Activated CD4-positive, alpha-beta memory T cell treated with anti-CD3 and anti-CD28 coated beads, Interleukin-2, amount 10 ng/mL, durations not matched to agents 7 days and 5 days (primary cell): Measurements from ENCODE around the gene CD74. TPM values are rescaled to one million over a fixed set of nuclear protein-coding genes. Genes with fewer than 3 reads are reported as not detected.

Experiments used
- CTCF ChIA-PET: fragments of 350-600 bp; sonication (Branson Sonifier 250); formaldehyde crosslinking; loops from one replicate; lab custom pipeline; 2021; ENCODE audit warnings: antibody characterized with exemption, inconsistent platforms; lab: Charles Lee
- POLR2A ChIA-PET: fragments of 350-600 bp; sonication (Branson Sonifier 250); formaldehyde crosslinking; loops from one replicate; lab custom pipeline; 2021; ENCODE audit warnings: antibody characterized with exemption; lab: Charles Lee
- DNase-seq: peaks from one replicate; pipeline ENCODE4 v3.0.0-alpha.2; 2020
- H3K27ac Mint-ChIP-seq: one replicate; pipeline ENCODE4 v1.8.0; 2021; ENCODE audit warnings: mild to moderate bottlenecking, mixed read lengths
- H3K27me3 Mint-ChIP-seq: one replicate; pipeline ENCODE4 v1.8.0; 2021; ENCODE audit warnings: mixed read lengths
- H3K36me3 Mint-ChIP-seq: one replicate; pipeline ENCODE4 v1.8.0; 2021; ENCODE audit warnings: low read depth, mixed read lengths
- H3K4me1 Mint-ChIP-seq: one replicate; pipeline ENCODE4 v1.8.0; 2021; ENCODE audit warnings: mixed read lengths
- H3K4me3 Mint-ChIP-seq: one replicate; pipeline ENCODE4 v1.8.0; 2021; ENCODE audit warnings: mild to moderate bottlenecking, mixed read lengths
- H3K9me3 Mint-ChIP-seq: one replicate; pipeline ENCODE4 v1.8.0; 2021; ENCODE audit warnings: mixed read lengths
- total RNA-seq, 2 experiments: library from RNA; stranded (reverse); gene quantifications; one replicate each; pipeline ENCODE4 v1.2.3, GENCODE V29; 2021

Gene CD74
- total RNA-seq, 2 experiments from 2014 or later = 1,158 to 1,180 TPM

DNA sequence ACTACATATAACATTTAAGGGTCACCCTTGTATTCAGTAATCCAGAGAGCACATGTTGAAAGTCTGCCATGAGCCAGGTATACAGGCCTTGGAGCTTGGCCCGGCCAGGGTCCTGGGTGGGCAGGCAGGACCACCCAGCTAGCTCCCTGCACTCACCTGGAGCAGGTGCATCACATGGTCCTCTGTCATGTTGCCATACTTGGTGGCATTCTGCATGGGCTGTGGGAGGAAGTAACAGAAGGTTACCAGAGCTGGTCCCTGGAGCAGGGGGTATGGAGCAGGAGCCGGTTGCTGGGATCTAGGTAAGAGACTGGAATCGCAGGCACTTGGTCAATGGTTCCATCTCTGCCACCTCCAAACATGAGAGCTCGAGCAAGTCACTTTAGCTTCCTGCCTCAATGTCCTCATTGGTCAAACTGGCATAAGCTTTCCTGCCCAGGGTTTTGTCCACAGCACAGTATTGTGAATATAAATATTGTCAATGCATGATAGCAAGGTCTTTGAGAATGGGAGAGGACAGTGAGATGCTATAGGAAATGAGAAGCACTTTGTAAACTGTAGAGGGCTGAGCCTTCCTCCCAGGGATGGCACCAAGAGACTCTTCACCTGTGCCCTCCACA lies 6.5 kb downstream of the CD74 start:
- H3K9me3 Mint-ChIP-seq = no peaks in the 10 kb centered on the region
- DNase-seq = no peak
- ChIA-PET CTCF (no interaction called here), POLR2A (interaction anchor here (1.0 kb wide), 1 partner anchor 15 kb away, joined by 3 read pairs; no protein-coding TSS in a partner anchor)
- no peak overlapping the region for H3K4me3 Mint-ChIP-seq
- no peaks in the 10 kb centered on the region for H3K27me3 Mint-ChIP-seq
- H3K4me1 Mint-ChIP-seq = peaks cover 26% of the 10 kb centered on the region
- H3K36me3 Mint-ChIP-seq = peaks cover 67% of the 10 kb centered on the region
- peak overlapping the region; percentile 59 for H3K27ac Mint-ChIP-seq

DNA sequence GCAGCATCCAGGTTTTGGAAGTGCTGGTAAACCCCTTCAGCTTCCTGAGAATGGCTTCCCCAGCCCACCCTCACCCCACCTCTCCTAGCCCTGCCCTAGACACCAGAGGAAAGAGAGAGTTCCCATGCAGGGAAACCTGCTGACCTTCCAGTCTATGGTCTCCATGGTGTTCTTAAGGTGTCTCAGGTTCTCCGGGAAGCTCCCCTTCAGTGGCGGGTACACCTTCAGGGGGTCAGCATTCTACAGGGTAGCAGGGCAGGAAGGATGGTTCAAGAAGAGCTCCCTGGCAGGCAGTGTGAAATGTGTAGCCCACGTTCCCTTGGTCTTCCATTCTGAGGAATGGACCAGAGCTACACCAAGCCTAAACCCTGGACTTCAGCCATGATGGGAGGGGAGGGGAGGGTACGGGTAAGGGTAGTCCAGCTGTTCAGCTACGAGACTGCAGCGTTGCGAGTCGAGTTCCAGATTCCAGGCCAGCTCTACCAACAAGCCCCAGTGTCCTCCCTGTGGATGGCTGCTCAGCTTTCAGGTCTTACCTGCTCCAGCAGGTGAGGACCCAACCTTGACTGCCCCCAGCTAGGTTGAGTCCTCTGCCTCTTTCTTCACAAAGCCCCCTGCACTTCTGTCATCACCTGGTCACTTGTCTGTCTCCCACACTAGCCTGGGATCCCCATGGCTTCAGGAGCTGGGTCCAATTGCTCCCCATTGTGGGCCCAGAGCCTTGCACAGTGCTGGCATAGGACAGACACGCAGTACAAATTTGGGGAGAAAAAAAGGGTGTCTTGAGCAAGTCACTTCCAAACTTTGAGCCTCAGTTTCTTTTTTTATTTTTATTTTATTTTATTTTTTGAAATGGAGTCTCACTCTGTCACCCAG lies 7.5 kb downstream of the CD74 start:
- Mint-ChIP-seq H3K4me1 (peaks cover 19% of the 10 kb centered on the region), H3K27ac (peak overlapping the region; percentile 6), H3K4me3 (no peak overlapping the region), H3K27me3 (no peaks in the 10 kb centered on the region), H3K9me3 (no peaks in the 10 kb centered on the region), H3K36me3 (peaks cover 68% of the 10 kb centered on the region)
- POLR2A ChIA-PET = interaction anchor here (0.9 to 2.0 kb wide), 3 partner anchors 11 to 31 kb away, joined by 3 to 6 read pairs (median 3); no protein-coding TSS in a partner anchor
- no peak for DNase-seq
- CTCF ChIA-PET = no interaction called here

DNA sequence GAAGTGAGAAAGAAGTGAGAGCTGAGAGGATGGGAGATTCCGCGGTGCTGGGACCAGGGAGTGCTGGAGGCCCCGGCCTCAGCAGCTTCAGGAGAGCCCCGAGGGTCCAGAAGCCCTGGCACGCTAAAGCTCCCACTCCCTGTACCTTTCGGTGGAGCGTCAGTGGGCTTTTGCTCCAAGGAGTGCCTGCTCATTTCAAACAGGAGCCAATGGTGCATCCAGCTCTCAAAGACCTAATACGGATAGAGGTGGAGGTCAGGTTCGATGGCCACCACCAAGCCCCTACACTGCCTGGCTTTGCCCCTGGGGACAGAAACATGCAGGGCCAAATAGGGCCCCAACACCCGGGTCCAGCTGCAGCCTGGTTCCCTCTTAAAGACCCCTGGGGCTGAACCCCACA lies 8.2 kb downstream of the CD74 start:
- H3K4me3 Mint-ChIP-seq = no peak overlapping the region
- H3K27ac Mint-ChIP-seq = no peak overlapping the region
- H3K9me3 Mint-ChIP-seq = no peaks in the 10 kb centered on the region
- H3K4me1 Mint-ChIP-seq = peaks cover 12% of the 10 kb centered on the region
- CTCF ChIA-PET = no interaction called here
- POLR2A ChIA-PET = interaction anchor here (0.9 to 6.4 kb wide), 4 partner anchors 7 to 32 kb away, joined by 3 to 74 read pairs (median 4); partner anchors contain the start of gene CD74
- no peaks in the 10 kb centered on the region for H3K27me3 Mint-ChIP-seq
- H3K36me3 Mint-ChIP-seq = peaks cover 68% of the 10 kb centered on the region
- no peak for DNase-seq

DNA sequence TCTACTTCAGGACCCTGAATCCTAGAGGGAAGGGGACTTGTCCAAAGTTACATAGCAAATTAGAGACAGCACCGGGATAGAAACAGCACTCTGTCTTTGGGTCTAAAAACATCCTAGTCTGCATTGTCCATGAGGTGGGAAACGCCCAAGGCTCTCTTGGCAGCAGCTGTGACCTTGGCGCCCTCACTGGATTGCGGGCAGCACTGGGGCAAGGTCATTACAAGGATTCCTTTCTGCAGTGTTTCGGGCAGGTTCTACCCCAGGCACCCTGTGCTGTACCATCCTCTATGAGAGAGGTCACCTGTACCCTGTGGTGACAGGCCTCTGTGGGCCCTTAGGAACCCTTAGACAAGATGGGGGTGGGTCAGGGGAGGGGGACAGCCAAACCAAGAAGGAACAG lies 8.6 kb downstream of the CD74 start:
- Mint-ChIP-seq H3K36me3 (peaks cover 68% of the 10 kb centered on the region), H3K4me3 (no peak overlapping the region), H3K9me3 (no peaks in the 10 kb centered on the region), H3K27ac (no peak overlapping the region), H3K4me1 (peaks cover 12% of the 10 kb centered on the region), H3K27me3 (no peaks in the 10 kb centered on the region)
- POLR2A ChIA-PET = interaction anchor here (0.6 to 6.4 kb wide), 3 partner anchors 7 to 19 kb away, joined by 3 to 74 read pairs (median 6); partner anchors contain the start of gene CD74
- no peak for DNase-seq
- CTCF ChIA-PET = no interaction called here

DNA sequence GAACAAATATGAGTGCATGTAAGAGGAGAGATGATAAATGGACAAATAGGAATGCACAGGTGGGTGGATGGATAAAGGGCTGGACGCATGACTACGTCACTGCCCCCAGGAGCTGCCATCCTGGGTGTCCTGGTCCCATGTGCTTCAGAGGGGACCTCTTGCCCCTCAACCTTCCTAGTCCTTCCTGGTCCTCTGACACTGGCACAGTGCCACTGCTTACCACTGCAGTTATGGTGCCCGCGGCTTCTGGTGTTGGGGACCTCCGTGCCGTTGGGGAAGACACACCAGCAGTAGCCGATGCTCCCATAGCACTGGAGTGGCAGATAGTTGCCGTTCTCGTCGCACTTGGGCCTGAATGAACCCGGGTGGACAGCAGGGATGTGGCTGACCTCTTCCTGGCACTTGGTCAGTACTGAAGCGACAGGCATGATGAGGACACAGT lies 9.8 kb downstream of the CD74 start:
- no peaks in the 10 kb centered on the region for H3K27me3 Mint-ChIP-seq
- peaks cover 67% of the 10 kb centered on the region for H3K36me3 Mint-ChIP-seq
- H3K4me1 Mint-ChIP-seq = peaks cover 3% of the 10 kb centered on the region
- H3K27ac Mint-ChIP-seq = peak overlapping the region; percentile 37
- POLR2A ChIA-PET = interaction anchor here (0.6 to 6.4 kb wide), 3 partner anchors 8 to 33 kb away, joined by 3 to 74 read pairs (median 3); partner anchors contain the start of gene CD74
- H3K4me3 Mint-ChIP-seq = no peak overlapping the region
- no peaks in the 10 kb centered on the region for H3K9me3 Mint-ChIP-seq
- CTCF ChIA-PET = no interaction called here
- no peak for DNase-seq

DNA sequence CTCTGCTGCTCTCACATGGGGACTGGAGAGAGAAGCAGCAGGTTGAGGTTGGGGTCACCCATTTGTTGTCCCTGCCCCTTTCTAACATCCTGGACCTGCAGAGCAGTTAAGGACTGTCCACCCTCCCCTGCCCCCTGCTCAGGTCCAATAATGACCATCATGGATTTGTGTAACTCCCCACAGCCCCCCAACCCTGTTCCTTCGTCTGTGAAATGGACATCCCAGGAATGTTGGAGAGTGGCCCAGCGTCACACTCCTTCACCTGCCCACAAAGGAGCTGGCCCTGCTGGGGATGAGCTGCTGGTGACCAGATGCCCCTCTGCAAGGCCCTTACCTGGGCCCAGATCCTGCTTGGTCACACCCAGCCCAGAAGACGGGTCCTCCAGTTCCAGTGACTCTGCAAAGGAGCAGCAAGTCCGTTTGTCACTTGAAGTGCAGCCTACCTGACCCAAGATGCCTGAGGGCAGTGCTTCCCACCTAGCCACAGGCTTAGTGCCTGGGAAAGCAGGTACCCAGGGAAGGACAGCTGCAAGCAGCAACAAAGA lies 10.4 kb downstream of the CD74 start:
- Mint-ChIP-seq H3K9me3 (no peaks in the 10 kb centered on the region), H3K27ac (peak overlapping the region; percentile 72)
- CTCF ChIA-PET = no interaction called here

DNA sequence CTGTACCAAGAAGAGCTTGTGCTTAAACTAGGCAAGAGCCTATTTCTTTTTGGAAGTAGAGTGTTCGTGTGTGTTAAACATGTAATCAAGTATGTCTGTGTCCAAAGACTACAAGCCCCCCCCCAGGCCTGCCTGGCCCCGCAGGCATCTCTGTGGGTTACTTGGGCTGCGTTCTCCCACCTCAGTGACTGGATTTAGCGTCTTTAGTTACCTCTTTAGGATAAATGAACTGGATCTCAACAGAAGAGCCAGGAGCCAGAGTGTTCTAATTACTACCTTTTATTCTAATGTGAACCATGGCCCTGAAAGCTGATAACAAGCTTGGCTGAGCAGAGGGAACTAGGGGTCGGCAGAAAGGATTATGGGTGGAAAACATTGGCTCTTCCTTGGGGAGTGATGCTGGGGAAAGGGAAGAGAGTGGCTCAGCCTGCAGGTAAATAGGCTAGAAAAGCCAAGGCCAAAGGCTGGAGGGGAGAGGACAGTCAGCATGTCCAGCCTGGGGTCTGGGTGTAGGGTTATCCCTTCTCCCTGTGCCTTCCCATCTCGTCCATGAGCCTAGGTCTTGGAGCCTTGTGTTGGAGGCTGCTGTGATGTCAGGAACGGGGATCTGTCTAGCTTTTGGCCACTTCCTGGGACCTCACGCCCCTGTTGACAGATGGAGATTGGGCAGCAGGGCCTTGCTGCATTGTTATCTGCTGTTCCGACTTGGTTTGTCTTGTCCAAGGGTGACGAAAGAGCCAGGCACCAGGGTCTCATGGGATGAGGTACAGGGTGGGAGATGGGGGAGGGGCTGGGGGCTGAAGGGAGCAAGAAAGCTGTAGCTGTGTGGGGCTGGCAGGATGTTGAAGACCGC lies 11.1 kb downstream of the CD74 start:
- Mint-ChIP-seq H3K4me1 (no peaks in the 10 kb centered on the region), H3K4me3 (no peak overlapping the region), H3K27ac (peak overlapping the region; percentile 72), H3K27me3 (no peaks in the 10 kb centered on the region), H3K36me3 (peaks cover 65% of the 10 kb centered on the region), H3K9me3 (no peaks in the 10 kb centered on the region)
- CTCF ChIA-PET = interaction anchor here (0.5 to 1.6 kb wide), 4 partner anchors 10 to 384 kb away, joined by 3 to 6 read pairs (median 3); no protein-coding TSS in a partner anchor
- POLR2A ChIA-PET = interaction anchor here (1.0 to 6.4 kb wide), 4 partner anchors 10 to 15 kb away, joined by 3 to 74 read pairs (median 6); partner anchors contain the start of gene CD74
- no peak for DNase-seq

More for the DNA sequence above, 10.4 kb downstream of the CD74 start:
- Mint-ChIP-seq H3K4me3 (no peak overlapping the region), H3K4me1 (peaks cover 2% of the 10 kb centered on the region), H3K36me3 (peaks cover 70% of the 10 kb centered on the region), H3K27me3 (no peaks in the 10 kb centered on the region)
- DNase-seq = no peak
- POLR2A ChIA-PET = interaction anchor here (0.6 to 6.4 kb wide), 3 partner anchors 9 to 34 kb away, joined by 3 to 74 read pairs (median 3); partner anchors contain the start of gene CD74

DNA sequence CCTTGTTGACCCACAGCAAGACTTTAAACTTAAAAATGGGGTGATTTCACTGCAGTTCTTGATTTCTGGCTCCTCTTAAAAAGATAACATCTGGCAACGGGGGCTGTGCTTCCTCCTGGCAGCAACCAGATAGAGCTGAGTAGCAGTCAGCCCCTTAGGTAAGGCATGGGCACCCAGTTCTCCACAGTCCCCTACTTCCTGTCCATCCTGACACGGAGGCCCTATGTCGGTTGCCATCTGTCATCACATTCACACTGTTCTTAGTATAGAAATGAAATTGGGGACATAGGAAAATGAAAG lies 11.7 kb downstream of the CD74 start:
- no peak for DNase-seq
- Mint-ChIP-seq H3K27me3 (no peaks in the 10 kb centered on the region), H3K36me3 (peaks cover 65% of the 10 kb centered on the region), H3K4me1 (no peaks in the 10 kb centered on the region), H3K9me3 (no peaks in the 10 kb centered on the region), H3K4me3 (no peak overlapping the region), H3K27ac (peak overlapping the region; percentile 72)
- ChIA-PET POLR2A (interaction anchor here (1.0 to 6.4 kb wide), 6 partner anchors 10 to 43 kb away, joined by 3 to 74 read pairs (median 6); partner anchors contain the start of genes CD74 and TCOF1), CTCF (interaction anchor here (0.5 to 1.6 kb wide), 5 partner anchors 10 to 383 kb away, joined by 3 to 6 read pairs (median 3); partner anchors contain the start of gene CD74)

DNA sequence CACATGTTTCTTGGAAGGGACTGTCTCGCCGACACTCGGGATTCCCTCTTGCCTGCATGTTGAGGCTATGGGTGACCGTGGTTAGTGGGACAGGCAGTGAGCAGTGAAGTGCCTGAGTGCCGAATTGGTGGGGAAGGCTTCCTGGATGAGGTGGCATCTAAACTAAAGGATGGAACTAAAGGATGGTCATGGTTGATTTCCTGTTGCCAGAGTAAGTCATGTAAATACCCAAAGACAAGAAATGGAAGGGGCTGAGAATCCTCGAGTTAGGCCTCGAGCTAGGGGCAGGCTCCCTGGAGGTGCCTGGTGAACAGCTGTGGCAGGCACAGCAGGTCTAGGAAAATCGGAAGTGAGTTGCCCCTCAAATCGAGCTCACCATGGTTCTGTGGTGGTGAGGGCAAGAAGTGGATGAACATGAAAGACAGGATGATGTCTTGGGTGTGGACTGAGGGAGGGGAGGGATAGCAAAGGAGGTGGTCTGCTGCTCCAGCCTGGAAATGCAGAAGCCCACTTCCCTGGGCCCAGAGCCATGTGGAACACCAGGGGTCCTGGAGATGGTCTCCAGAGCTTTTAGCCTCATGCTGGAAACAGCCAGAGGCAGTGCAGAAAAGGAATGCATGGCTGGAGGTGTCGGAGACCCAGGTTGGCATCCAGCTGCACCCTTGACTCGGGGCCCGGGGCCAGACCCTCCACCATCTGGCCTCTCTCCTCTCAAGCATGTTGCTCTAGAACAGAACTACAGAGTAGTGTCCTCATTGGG lies 12.2 kb downstream of the CD74 start:
- peaks cover 66% of the 10 kb centered on the region for H3K36me3 Mint-ChIP-seq
- H3K4me3 Mint-ChIP-seq = no peak overlapping the region
- ChIA-PET CTCF (interaction anchor here (0.5 to 1.6 kb wide), 6 partner anchors 10 to 383 kb away, joined by 3 to 6 read pairs (median 3); partner anchors contain the start of gene CD74), POLR2A (interaction anchor here (1.0 to 6.4 kb wide), 6 partner anchors 9 to 43 kb away, joined by 3 to 74 read pairs (median 6); partner anchors contain the start of genes CD74 and TCOF1)
- H3K27ac Mint-ChIP-seq = peak overlapping the region; percentile 56
- DNase-seq = no peak
- no peaks in the 10 kb centered on the region for H3K27me3 Mint-ChIP-seq
- no peaks in the 10 kb centered on the region for H3K4me1 Mint-ChIP-seq
- no peaks in the 10 kb centered on the region for H3K9me3 Mint-ChIP-seq

DNA sequence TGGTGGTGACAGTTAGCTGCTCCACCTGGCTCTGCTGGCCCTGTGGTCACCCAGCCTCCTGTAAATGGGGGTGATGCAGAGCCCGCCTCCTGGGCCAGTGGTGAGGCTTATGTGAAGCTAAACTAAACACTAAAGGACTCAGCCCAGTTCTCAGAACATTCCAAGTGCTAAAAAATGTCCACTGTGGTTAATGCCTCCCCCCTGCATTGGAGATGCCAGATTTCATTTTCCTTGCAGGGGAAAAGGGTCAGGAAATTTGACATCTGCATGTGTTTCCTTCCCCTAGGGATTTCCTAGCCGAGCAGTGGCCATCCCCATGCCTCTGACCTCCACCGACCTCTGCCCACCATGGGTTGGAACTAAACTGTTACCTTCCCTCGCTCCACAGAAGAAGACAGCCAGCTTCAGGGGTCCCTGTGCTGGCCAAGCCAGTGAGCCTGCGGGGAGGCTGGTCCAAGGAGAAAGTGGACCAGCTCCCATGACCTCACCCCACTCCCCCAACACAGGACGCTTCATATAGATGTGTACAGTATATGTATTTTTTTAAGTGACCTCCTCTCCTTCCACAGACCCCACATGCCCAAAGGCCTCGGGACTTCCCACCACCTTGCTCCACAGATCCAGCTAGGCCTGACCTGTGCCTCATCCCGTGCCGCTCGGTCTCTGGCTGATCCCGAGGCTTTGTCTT lies 13.0 kb downstream of the CD74 start:
- Mint-ChIP-seq H3K27ac (no peak overlapping the region), H3K36me3 (peaks cover 59% of the 10 kb centered on the region), H3K9me3 (no peaks in the 10 kb centered on the region), H3K27me3 (no peaks in the 10 kb centered on the region), H3K4me1 (no peaks in the 10 kb centered on the region), H3K4me3 (no peak overlapping the region)
- ChIA-PET CTCF (interaction anchor here (1.0 to 1.8 kb wide), 5 partner anchors 11 to 38 kb away, joined by 3 to 6 read pairs (median 4); partner anchors contain the start of gene CD74), POLR2A (interaction anchor here (0.6 to 6.4 kb wide), 9 partner anchors 7 to 900 kb away, joined by 3 to 74 read pairs (median 4); partner anchors contain the start of genes CD74 and TCOF1)
- DNase-seq = no peak
